Measurements from ENCODE around the gene SOCS6. TPM values are rescaled to one million over a fixed set of nuclear protein-coding genes. Genes with fewer than 3 reads are reported as not detected.

The SOCS6 gene
- total RNA-seq, 2 donors from 2014 or later, result 15.4 to 16.5 TPM

GRCh38 chr18:70372450-70373041, 83.7 kb downstream of the SOCS6 start:
- intact Hi-C loops (cut with DNase I), result no loop called here
- DNase-seq (no peak), ATAC-seq (no peak)

GRCh38 chr18:70373042-70373519, 84.2 kb downstream of the SOCS6 start:
- ATAC-seq (no peak), DNase-seq (no peak)
- intact Hi-C loops (cut with DNase I), result no loop called here

- ATAC-seq (no peak), DNase-seq (no peak)
- intact Hi-C loops (cut with DNase I), result no loop called here
These were observed 85.3 kb downstream of the SOCS6 start for GRCh38 chr18:70374154-70374553.

- DNase-seq, result no peak
- intact Hi-C loops (cut with DNase I), result no loop called here
- no peak for ATAC-seq
These were observed 87.5 kb downstream of the SOCS6 start for GRCh38 chr18:70376137-70376913.

GRCh38 chr18:70376914-70377258, 88.0 kb downstream of the SOCS6 start:
- intact Hi-C loops (cut with DNase I), result no loop called here
- no peak for ATAC-seq
- DNase-seq, result no peak

- intact Hi-C loops (cut with DNase I), result no loop called here
- ATAC-seq, result no peak
- no peak for DNase-seq
These were observed 88.5 kb downstream of the SOCS6 start for GRCh38 chr18:70377317-70377799.

GRCh38 chr18:70377857-70378701, 89.2 kb downstream of the SOCS6 start:
- DNase-seq (no peak), ATAC-seq (no peak)
- intact Hi-C loops (cut with DNase I), result no loop called here

Other genes starting within 250 kb of the SOCS6 start
- gene RTTN, start 83.4 kb upstream of the SOCS6 start, total RNA-seq, result 1 to 10 TPM; 5.4 to 6.5 TPM